Fibroblast of the aortic adventitia (primary cell): ENCODE data around the gene HDAC8. TPM values are rescaled to one million over a fixed set of nuclear protein-coding genes. Genes with fewer than 3 reads are reported as not detected.
"Not testable (repeated sequence)": the region's sequence is repeated elsewhere in the genome, so short reads cannot be mapped to it uniquely, and the experiment has no call there.

Experiments
- DNase-seq: peaks from one replicate; pipeline ENCODE4 v3.0.0-alpha.2; 2010; ENCODE audit warnings: low read depth
- H3K4me3 ChIP-seq: 2 replicates; pipeline ENCODE4 v1.5.1; 2011; ENCODE audit warnings: low read depth, mild to moderate bottlenecking, control low read depth, low read length, moderate library complexity
- total RNA-seq: library from RNA; depleted of rRNA; stranded (reverse); fragments of >200 nt; gene quantifications from 2 replicates; pipeline ENCODE4 v1.2.3, GENCODE V29; 2012; ENCODE audit warnings: low replicate concordance
- TF ChIP-seq, protein P1 (sequence below): IDR thresholded peaks from 2 replicates; pipeline ENCODE4 v1.5.1; 2011; ENCODE audit warnings: mild to moderate bottlenecking, low read length, control low read depth, inconsistent platforms; ENCODE audit not compliant: insufficient read depth

HDAC8 gene
- total RNA-seq, 1 donor = 18.9 TPM

- H3K4me3 ChIP-seq = no peak overlapping the region
- DNase-seq = no peak
- TF ChIP-seq, protein P1, sequence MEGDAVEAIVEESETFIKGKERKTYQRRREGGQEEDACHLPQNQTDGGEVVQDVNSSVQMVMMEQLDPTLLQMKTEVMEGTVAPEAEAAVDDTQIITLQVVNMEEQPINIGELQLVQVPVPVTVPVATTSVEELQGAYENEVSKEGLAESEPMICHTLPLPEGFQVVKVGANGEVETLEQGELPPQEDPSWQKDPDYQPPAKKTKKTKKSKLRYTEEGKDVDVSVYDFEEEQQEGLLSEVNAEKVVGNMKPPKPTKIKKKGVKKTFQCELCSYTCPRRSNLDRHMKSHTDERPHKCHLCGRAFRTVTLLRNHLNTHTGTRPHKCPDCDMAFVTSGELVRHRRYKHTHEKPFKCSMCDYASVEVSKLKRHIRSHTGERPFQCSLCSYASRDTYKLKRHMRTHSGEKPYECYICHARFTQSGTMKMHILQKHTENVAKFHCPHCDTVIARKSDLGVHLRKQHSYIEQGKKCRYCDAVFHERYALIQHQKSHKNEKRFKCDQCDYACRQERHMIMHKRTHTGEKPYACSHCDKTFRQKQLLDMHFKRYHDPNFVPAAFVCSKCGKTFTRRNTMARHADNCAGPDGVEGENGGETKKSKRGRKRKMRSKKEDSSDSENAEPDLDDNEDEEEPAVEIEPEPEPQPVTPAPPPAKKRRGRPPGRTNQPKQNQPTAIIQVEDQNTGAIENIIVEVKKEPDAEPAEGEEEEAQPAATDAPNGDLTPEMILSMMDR = no peak
These were observed 31.5 kb upstream of the HDAC8 start for GRCh38 chrX:72604112-72604511.

DNA sequence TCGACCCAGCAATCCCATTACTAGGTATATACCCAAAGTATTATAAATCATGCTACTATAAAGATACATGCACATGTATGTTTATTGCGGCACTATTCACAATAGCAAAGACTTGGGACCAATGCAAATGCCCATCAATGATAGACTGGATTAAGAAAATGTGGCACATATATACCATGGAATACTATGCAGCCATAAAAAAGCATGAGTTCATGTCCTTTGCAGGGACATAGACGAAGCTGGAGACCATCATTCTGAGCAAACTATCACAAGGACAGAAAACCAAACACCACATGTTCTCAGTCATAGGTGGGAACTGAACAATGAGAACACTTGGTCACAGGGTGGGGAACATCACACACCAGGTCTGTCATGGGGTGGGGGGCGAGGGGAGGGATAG lies 18.4 kb upstream of the HDAC8 start:
- not testable (repeated sequence) for H3K4me3 ChIP-seq, DNase-seq

DNA sequence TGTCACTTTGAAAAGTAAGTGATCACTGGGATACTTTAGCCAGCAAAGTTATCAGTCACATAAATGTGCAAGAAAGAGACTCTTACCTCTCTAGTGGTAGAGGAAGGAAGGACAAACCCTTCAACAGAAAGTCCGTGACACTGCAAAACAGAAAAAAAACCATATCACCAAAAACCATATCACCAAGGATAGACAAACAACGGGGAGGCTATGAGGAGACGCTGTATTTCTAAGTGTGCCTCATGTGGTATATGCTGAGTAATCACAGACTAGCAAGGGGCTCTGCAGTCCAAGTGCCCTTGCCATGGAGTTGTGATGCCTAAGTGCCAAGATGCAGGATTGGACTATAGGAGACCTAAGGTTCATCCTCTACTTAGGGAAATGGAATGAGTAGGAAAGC lies 11.5 kb upstream of the HDAC8 start:
- no peak overlapping the region for H3K4me3 ChIP-seq
- no peak for DNase-seq
- TF ChIP-seq, protein P1 = no peak

GRCh38 chrX:72576141-72576894 lies 3.7 kb upstream of the HDAC8 start:
- TF ChIP-seq, protein P1 = no peak
- peak; percentile 90 for DNase-seq
- H3K4me3 ChIP-seq = no peak overlapping the region

DNA sequence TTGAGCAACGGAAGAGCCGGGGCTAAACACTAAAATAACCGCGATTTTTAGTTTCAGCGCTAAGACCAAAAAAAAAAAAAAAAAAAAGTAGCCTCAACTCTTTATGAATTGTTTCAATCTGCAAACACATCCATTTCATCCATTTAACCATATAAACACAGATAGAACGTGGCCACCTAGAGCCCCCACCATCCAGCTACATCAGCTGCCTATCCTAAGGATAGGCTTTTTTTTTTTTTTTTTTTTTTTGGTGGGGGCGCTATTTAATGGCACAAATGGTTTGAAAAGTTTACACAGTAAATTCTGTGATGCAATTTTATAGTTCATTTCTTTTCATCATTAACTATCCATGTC lies 492 bp upstream of the HDAC8 start:
- peak overlapping the region; percentile 33 for H3K4me3 ChIP-seq
- DNase-seq = no peak
- TF ChIP-seq, protein P1 = no peak

- peak; percentile 89 for DNase-seq
- TF ChIP-seq, protein P1 = peak; percentile 38
These were observed 2.9 kb downstream of the HDAC8 start for GRCh38 chrX:72569786-72570185.

GRCh38 chrX:72568406-72569092 lies 4.1 kb downstream of the HDAC8 start:
- peak; percentile 81 for DNase-seq
- TF ChIP-seq, protein P1 = no peak
- no peak overlapping the region for H3K4me3 ChIP-seq

More at GRCh38 chrX:72569786-72570185, 2.9 kb downstream of the HDAC8 start:
- H3K4me3 ChIP-seq = no peak overlapping the region
